ENCODE measurements around the gene PRCC. TPM values are rescaled to one million over a fixed set of nuclear protein-coding genes. Genes with fewer than 3 reads are reported as not detected.

PRCC gene
- total RNA-seq, 1 donor from 2014 or later, result 64.4 TPM

DNA sequence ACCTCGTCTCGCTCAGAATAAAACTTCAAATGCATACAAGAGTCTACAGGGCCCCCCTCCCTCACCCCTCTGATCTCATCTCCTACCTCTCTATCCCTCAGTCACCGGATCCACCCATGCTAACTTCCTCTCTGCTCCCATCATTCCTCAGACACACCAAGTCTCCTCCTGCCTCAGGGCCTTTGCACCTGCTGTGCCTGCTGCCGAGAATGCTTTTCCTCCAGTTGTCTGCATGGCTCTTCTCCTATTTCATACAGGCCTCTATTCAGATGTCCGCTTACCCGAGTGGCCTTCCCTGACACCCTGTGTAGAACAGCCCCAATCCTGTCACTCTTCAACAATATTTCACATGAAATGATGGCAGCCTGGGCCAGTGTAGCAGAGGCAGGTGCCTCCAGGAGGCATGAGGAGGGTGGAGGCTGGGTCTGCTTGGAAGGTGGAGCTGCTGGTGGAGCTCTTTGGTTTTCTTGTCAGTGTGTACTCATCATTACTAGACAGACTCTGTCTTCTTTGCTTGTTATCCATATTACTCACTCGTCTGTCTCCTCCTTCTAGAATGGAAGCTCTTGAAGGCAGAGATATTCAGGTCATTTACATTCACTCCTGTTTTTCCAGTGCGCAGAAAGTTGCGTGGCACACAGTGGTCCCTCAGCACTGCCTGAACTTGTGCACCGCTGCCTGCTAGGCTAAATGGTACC is 45.1 kb downstream of the PRCC start:
- no peak for DNase-seq (ENCODE audit: low spot score)

DNA sequence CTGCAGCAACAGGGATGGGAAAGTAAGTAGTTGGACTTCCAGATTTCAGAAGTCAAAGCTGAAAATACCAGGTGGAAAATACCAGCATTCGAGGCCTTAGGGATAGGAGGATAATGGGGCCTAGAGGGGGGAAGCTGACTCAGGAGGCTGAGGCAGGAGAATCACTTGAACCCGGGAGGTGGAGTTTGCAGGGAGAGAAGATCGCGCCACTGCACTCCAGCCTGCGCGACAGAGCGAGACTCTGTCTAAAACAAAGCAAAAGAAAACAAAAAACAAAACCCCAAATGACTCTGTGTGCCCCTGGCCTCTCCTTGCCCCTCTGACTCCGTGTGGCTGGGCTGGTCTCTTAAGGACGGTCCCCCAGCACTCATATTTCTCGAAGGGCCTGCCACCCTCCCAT is 46.0 kb downstream of the PRCC start:
- DNase-seq (ENCODE audit: low spot score), result no peak

- DNase-seq (ENCODE audit: low spot score), result peak; percentile 89
Measured at GRCh38 chr1:156813750-156814570, 46.6 kb downstream of the PRCC start.

GRCh38 chr1:156814571-156815260 is 47.4 kb downstream of the PRCC start:
- peak; percentile 71 for DNase-seq (ENCODE audit: low spot score)

DNA sequence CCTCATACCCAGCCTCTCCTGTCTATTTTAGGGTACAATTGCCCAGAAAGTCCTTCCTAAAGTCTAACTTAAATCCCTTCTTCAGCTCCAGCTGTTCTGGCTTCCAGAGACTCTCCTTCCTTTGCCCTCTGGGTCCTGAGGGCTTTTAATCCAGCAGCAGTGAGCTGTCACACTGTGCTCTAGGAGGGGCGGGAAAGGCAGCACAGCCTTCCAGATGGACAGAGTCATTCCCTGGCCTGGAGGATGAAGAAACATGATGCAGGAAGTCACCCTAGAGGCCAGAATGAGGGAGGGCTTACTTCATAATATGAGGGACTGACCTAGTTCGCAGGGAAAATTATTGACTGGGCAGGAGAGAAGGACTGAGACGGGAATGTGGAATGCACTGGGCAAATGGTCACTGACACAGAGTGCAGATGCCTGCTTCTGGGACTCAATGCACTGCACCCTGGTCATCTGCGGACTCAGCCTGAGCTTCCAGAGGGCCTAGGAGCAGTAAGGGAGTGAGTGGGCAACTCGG is 48.0 kb downstream of the PRCC start:
- DNase-seq (ENCODE audit: low spot score), result peak; percentile 75

DNA sequence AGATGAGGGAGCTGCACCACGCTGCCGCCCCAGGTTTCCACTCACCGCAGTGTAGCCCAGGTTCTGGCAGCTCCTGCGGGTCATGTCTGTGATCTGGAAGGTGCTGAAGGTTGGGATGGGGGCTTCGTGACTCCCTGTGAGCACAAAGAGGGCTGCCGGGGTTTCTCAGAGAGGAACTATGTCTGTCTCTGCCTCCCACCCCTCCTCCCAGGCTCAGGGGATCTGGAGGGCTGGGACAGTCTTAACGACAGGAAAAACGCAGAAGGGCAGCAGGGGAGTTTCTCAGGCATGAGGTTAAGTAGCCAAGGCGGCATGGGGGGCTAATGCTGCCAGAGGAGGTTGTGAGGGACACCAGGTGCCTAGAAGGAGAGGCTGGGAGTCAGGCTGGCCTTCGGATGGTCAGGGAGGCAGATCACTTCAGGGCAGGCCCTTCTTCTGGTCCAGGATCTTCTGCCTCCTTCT is 48.7 kb downstream of the PRCC start:
- peak; percentile 74 for DNase-seq (ENCODE audit: low spot score)

GRCh38 chr1:156816561-156817328 is 49.4 kb downstream of the PRCC start, which contains the start of gene SH2D2A:
Gene SH2D2A, minus strand, starts transcription at chr1:156816848. Its CDS starts 140 bp downstream, at chr1:156816708.
- peak; percentile 86 for DNase-seq (ENCODE audit: low spot score)

DNA sequence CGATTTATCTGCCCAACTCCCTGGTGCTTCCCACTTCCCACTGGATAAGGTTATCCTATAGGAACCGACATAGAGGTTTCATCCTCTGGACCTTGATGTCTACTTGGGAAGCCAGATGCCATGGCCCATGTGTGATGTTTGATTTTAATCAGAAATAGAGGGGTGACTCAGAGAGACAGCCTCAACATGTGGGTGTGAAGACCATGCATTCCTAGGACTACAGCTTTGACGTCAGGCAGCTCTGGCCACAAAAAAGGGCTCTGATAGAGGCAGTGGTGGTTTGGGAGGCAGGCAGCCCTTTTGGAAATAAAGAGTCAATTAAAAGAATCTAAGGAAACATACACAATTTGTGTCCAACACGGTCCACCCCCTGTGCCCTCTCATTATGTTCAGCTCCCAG is 54.5 kb downstream of the PRCC start:
- no peak for DNase-seq (ENCODE audit: low spot score)

DNA sequence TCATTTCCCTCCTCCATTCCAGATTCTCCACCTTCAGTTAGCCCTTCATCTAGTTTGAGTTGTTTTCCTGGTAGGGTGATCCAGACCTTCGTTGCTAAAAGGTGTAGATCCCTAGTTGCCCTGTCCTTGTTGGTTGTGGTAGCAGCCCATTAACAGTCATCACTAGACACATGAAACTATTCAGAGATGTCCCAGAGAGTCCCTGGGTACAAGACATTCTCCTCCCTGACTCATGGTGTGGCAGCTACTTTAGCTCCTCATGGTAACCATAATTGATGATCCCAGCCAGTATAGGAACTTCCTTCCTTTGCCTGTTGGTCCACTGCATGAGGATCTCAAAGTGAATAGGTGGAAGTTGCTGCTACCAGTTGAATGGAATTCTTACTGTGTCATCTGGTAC is 55.3 kb downstream of the PRCC start:
- no peak for DNase-seq (ENCODE audit: low spot score)

GRCh38 chr1:156823210-156823790 is 56.0 kb downstream of the PRCC start:
- DNase-seq (ENCODE audit: low spot score), result no peak

DNA sequence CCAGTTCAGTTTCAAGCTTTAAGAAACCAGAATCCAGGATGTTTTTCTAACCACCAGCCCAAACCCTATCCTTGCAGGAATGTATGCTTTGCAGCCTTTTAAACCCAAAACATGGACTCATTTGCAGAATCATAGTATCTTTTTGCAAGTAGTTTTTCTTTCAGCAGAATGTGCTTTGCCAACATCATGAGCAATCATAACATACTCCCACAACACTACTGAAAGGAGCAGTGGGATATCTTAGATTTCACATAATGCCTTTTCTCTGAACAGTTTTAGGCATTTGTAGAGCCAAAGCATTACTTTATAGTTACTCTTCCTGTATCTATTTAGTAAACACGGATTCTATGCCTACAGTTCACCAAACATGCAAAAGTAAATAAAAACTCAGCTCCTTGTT is 59.3 kb downstream of the PRCC start:
- no peak for DNase-seq (ENCODE audit: low spot score)

GRCh38 chr1:156828400-156829124 is 61.2 kb downstream of the PRCC start:
- DNase-seq (ENCODE audit: low spot score), result no peak

DNA sequence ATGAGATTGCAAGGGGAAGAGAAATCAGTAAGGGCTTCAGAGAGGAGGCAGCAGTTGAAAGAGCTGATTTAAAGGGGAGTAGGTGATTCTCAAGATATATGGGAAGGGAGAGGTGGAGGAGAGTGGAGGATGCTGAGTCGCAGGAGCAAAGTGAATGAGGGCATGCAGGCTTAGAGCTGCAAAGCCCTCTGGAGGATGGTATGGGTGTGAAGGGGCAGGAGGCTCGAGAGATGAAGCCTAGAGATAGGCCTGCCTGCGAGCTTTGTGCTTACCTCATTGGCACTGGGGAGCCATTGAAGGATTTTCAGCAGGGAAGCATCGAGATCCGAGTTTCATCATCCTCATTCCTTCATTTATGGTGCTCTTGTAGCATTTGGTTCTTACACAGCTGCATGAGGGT is 65.1 kb downstream of the PRCC start:
- DNase-seq (ENCODE audit: low spot score), result no peak

GRCh38 chr1:156833603-156834002 is 66.3 kb downstream of the PRCC start:
- no peak for DNase-seq (ENCODE audit: low spot score)

DNA sequence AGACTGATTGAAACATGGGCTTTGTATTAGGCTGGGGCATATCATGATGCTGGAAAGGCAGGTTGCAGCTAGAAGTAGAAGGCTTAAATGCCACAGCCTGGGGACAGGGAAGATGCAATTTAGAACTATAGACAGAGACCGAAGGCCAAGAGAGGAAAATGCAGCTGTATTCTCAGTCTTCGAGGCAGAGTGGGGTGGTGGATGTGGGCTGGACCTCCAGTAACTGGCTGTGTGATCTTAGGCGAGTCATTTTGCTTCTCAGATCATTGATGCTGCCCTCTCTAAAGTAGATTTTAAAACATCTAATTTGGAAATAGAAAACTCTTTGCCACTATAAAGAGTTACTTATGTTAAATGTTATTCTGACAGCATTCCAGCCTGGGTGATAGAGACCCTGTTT is 67.0 kb downstream of the PRCC start:
- no peak for DNase-seq (ENCODE audit: low spot score)

DNA sequence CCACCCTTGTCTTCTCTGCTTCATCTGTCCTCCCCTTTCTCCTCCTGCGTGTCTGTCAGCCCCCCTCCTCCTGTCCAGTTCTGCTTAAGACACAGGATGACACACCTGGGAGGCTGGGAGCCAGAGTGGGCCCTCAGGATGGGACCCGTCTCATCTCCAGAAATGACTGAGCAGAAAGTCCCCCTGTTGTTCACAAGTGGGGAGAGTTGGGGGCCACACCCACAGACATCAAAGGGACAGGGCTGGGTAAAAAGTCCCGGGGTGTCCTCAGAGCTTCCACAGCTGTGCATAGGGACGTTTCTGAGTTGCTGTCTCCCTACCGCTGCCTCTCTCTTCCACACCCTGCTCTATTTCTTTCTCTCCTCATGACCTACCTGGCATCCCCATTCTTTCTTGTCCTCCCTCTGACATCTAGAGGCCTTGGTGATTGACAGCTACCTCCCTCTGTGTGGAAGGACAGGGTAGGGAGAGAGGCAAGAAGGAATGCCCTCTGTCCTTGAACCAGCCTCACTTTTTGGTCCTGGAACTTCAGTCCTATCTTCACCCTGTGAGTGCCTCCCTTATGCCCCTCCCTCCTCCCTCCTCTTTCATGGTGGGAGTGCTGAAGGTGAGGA is 68.8 kb downstream of the PRCC start:
- no peak for DNase-seq (ENCODE audit: low spot score)

GRCh38 chr1:156836892-156837291 is 69.6 kb downstream of the PRCC start:
- DNase-seq (ENCODE audit: low spot score), result no peak

DNA sequence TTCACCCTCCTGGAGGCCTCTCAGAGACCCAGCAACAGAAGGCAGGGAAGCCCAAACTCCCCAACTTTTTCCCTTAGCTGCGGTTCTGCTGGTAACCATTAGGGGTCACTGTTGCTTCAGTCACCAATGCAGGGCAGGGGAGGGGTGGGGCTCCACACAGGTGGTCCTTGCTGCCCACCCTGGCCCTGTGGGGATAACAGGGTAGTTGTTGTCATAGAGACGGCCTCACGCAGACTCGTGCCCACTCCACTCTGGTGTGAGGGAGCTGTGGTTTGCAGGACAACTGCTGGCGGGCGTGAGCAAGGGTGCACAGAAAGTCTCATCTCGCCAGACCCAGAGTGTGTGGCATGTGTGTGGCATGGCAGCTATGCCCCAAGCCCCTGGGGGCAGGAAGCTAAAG is 71.6 kb downstream of the PRCC start:
- no peak for DNase-seq (ENCODE audit: low spot score)

GRCh38 chr1:156839426-156840109 is 72.2 kb downstream of the PRCC start:
- DNase-seq (ENCODE audit: low spot score), result no peak
